Femur (tissue), 1 donor: ENCODE data around the gene COQ4.
"Not testable (repeated sequence)": the region's sequence is repeated elsewhere in the genome, so short reads cannot be mapped to it uniquely, and the experiment has no call there.

Experiments
- DNase-seq: peaks from one replicate; pipeline ENCODE4 v3.0.0-alpha.2; 2017

COQ4 gene

GRCh38 chr9:128304136-128304970, 18.3 kb upstream of the COQ4 start:
- DNase-seq: no peak

- DNase-seq: no peak
Measured at GRCh38 chr9:128304971-128305288, 17.7 kb upstream of the COQ4 start.

- DNase-seq: no peak
Measured at GRCh38 chr9:128309551-128309950, 13.1 kb upstream of the COQ4 start.

GRCh38 chr9:128310461-128310860, 12.2 kb upstream of the COQ4 start:
- DNase-seq: no peak

- no peak for DNase-seq
Measured at GRCh38 chr9:128314697-128315096, 7.9 kb upstream of the COQ4 start.

GRCh38 chr9:128316421-128316820, 6.2 kb upstream of the COQ4 start:
- no peak for DNase-seq

GRCh38 chr9:128317629-128318028, 5.0 kb upstream of the COQ4 start:
- no peak for DNase-seq

GRCh38 chr9:128321343-128321742, 1.3 kb upstream of the COQ4 start:
- DNase-seq: no peak

GRCh38 chr9:128321879-128322403, 698 bp upstream of the COQ4 start:
- no peak for DNase-seq

- no peak for DNase-seq
Measured at GRCh38 chr9:128323212-128323730, 632 bp downstream of the COQ4 start.

- no peak for DNase-seq
Measured at GRCh38 chr9:128323791-128324190, 1.2 kb downstream of the COQ4 start.

GRCh38 chr9:128324401-128324800, 1.8 kb downstream of the COQ4 start:
- no peak for DNase-seq

GRCh38 chr9:128325629-128326028, 3.0 kb downstream of the COQ4 start:
- no peak for DNase-seq

- no peak for DNase-seq
Measured at GRCh38 chr9:128333451-128333869, 10.8 kb downstream of the COQ4 start.

- no peak for DNase-seq
Measured at GRCh38 chr9:128335161-128335560, 12.5 kb downstream of the COQ4 start.

GRCh38 chr9:128335914-128336313, 13.3 kb downstream of the COQ4 start:
- DNase-seq: no peak

- DNase-seq: no peak
Measured at GRCh38 chr9:128337936-128338335, 15.3 kb downstream of the COQ4 start.

GRCh38 chr9:128338852-128339614, 16.4 kb downstream of the COQ4 start:
- DNase-seq: not testable (repeated sequence)

- DNase-seq: peak; percentile 81
Measured at GRCh38 chr9:128339761-128340690, 17.4 kb downstream of the COQ4 start, which contains the start of gene SLC27A4. Gene SLC27A4, plus strand, starts transcription at chr9:128340527. Its CDS starts 2,606 bp downstream, at chr9:128343133.

- DNase-seq: peak; percentile 51
Measured at GRCh38 chr9:128340691-128341434, 18.2 kb downstream of the COQ4 start.

GRCh38 chr9:128341435-128341849, 18.8 kb downstream of the COQ4 start:
- peak; percentile 54 for DNase-seq
